ENCODE data around the gene FLRT3.

DNA sequence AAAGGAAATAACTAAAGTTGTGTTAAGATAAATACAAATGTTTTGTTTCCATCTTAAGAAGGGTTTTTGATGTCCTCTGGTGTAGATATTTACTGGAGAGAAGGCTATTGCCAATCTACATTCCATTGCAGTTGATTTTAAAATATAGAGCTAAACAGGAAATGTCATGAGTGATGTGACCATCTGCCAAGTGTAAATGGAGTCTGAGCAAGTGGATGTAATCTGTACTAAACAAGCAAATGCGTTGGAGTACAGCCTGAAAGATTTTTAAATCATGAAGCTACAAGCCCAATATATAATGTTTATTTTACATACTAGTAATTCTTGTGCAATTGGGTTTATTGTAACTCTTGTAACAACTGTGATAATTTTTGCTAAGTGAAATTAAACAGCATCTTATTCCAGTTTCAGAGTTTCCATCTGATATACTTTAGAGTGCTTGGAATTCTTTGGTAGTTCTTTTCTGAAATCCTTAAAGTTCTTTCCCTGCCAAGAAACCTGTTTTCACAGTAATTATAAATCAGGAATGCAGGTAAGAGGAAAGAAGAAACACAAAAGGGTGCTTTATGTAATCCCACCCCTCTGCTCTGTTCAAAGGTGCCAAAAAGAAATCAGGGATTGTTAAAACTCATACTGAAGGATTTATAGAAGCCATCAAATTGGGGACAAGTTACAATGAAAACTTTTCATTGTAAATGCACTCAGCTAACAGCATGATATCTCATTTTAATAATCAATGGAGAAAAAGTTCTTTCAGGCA, 47.2 kb upstream of the FLRT3 start:
- TF ChIP-seq CTCF (IDR thresholded peaks at IDR 0.05; ENCODE audit: insufficient read depth, low read length) (no peak), POLR2AphosphoS5 (IDR thresholded peaks at IDR 0.05; ENCODE audit: low read depth) (no peak), GABPA (IDR thresholded peaks at IDR 0.05; ENCODE audit: low read depth) (no peak), SPI1 (IDR thresholded peaks at IDR 0.05; ENCODE audit: borderline replicate concordance, low read depth) (no peak)
- TF ChIP-seq, protein P1, sequence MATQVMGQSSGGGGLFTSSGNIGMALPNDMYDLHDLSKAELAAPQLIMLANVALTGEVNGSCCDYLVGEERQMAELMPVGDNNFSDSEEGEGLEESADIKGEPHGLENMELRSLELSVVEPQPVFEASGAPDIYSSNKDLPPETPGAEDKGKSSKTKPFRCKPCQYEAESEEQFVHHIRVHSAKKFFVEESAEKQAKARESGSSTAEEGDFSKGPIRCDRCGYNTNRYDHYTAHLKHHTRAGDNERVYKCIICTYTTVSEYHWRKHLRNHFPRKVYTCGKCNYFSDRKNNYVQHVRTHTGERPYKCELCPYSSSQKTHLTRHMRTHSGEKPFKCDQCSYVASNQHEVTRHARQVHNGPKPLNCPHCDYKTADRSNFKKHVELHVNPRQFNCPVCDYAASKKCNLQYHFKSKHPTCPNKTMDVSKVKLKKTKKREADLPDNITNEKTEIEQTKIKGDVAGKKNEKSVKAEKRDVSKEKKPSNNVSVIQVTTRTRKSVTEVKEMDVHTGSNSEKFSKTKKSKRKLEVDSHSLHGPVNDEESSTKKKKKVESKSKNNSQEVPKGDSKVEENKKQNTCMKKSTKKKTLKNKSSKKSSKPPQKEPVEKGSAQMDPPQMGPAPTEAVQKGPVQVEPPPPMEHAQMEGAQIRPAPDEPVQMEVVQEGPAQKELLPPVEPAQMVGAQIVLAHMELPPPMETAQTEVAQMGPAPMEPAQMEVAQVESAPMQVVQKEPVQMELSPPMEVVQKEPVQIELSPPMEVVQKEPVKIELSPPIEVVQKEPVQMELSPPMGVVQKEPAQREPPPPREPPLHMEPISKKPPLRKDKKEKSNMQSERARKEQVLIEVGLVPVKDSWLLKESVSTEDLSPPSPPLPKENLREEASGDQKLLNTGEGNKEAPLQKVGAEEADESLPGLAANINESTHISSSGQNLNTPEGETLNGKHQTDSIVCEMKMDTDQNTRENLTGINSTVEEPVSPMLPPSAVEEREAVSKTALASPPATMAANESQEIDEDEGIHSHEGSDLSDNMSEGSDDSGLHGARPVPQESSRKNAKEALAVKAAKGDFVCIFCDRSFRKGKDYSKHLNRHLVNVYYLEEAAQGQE (IDR thresholded peaks at IDR 0.05; ENCODE audit: insufficient replicate concordance, low read depth): no peak

Data from HL-60 (cell line).